HG03442 (cell line): Measurements from ENCODE around the gene DPH1.
A peak's percentile ranks its signal among the peaks of the same experiment; 100 is the strongest.

ENCODE experiments used
- ATAC-seq: cut with Tn5 transposase; IDR thresholded peaks from one replicate; pipeline ENCODE4 v1.9.1; 2021; ENCODE audit warnings: mild to moderate bottlenecking, moderate library complexity; ENCODE audit not compliant: unreplicated experiment

The DPH1 gene

DNA sequence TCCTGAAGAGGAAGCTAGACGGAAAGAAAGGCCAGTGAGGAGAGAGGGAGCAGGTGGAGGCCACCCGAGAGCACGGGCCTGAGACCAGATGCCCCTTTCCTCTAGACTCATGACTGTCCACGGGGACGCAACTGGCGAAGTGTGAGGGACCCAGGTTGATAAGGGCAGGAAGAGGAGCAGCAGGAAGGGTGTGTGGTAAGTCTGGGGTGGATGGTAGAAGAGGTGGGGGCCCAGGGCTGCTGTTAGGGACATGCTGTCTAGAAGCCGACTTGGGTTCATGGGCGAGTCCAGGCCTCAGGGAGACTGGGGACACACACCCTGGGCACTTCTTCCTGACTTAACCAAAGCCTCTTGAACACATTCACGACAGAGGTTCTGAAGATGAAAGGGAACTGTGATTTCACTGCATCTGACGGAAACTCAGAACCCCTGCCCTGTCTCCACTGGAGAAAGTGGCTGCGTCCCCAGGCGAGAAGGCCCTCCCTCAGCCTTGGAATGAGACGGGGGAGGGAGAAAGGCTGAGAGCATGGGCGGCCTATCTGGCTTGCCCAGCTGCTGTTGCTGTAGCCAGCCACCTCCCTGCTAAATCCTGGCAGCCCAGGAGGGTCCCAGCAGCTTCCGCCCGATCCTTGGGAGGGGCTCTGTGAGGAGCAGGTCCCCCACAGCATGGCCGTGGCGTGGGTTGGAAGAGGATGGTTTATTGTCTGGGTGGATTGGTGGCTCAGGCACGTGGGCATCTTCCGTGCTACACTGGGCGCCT, 30.9 kb downstream of the DPH1 start:
- no peak for ATAC-seq

DNA sequence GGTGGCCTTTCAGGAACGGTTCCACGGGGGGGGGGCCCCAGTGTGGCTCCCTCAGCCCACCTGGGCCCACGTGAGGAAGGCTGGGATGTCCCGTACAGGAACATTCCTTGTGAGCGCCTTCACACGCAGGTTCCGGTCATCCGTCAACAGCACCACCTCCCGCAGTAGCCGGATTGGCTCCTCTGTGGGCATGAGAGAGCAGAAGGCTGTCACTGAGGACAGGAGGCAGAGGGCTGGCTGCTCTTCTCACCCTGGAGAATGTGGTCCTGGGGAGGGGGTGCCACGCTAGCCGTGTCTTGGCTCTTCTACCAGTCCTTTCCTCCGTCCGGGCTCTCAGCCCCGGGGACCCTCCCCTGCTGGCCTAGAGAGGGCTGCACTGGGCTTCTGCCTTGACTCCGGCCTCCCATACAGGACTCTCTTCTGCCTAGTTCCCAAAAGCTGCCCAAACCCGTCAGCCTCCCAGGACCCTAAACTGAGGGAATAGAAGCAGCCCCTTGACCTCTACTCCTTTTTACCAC, 31.5 kb downstream of the DPH1 start:
- no peak for ATAC-seq

DNA sequence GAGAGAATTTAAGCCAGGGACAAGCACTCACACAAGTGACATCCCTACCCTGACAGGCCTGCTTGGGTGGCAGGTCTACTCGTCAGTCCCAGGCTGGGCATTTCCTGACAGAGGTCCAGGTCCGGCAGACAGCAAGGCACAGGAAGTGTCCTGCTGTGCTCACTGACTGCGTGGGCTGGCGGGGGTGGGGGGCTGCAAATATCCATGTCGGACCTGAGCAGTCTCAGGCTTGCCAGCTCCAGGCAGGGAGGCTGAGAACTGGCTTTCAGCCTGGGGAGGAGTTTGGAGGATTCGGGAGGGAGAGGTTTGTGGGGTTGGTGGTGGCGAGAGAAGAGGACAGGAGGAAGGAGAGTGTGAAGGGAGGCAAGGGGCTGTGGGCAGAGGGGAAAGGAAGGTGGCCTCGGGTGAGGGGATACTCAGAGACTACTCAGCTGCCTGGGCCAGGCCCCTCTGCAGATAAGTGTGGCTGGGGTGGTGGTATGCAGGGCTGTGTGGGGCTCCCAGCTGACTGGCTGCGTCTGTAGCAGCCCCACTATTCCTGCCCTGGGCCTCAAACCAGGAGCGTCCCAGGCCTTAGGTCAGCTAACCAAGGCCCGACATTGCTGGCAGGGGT, 32.7 kb downstream of the DPH1 start:
- no peak for ATAC-seq

DNA sequence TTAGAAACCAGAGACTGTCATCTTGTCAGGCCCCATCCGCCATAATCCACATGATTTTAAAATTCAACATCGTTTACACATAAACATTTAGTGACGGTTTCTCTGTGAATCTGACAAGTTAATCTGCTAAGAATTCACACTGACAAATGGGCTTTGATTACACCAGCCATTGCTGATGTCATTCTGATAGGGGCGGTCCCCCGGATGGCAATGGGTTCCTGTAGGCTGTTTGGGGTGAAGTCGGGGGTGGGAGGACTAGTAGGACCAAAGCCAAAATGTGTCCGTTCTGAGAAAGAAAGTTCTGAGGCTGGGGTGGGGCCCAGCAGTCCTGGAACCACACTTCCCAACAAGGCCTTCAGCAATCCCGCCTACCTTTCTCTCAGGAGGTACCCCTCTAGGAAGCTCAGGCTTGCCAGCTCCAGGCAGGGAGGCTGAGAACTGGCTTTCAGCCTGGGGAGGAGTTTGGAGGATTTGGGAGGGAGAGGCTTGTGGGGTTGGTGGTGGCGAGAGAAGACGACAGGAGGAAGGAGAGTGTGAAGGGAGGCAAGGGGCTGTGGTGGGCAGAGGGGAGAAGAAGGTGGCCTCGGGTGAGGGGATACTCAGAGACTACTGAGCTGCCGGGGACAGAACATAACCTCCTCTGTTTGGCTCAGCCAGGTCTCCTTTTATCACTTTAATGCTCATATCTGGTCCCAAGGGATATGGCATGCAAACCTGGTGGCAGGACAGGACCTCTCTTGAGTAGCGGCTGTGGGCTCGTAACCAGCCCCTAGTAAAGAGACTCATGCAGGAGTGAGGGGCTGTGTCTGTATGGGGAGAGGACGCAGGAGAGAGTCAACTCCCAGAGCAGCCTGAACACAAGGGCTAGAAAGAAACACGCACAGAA, 33.6 kb downstream of the DPH1 start:
- ATAC-seq, result no peak

DNA sequence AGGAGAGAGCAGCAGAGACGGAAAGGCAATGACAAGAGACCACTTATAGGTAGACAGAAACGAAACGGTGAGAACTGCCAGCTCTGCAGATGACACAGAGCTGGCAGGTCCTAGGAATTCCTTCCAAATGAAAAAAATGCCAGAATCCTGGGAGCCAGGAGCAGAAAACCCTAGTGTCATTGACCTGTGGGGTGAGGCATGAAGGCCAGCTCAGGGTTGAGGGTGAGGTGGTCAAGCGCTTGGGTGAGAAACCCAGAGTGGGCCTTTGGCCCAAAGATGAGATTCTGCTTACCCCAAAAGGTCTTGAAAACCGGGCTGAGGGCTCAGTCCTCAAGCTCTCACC, 34.2 kb downstream of the DPH1 start:
- no peak for ATAC-seq

DNA sequence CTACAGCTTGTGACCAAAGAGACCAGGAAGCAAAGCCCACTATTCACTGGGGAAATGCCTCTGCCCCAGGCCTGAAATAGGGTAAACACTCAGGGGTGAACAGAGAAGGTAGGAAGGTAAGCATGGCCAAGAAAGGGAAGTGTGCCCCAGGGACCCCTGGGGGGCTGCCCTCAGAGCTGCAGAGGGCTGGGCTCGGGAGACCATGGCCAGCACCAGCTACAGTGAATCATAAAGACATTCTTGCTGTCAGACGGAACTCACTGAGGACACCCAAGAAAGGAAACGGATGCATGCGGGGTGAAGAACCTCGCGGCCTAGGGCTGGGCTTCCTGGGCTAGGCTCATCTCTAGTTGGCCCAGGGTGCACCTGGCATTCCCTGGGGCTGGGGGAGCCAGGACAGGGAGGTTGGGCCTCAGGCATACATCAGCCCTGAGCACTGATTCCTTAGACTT, 34.6 kb downstream of the DPH1 start:
- no peak for ATAC-seq

DNA sequence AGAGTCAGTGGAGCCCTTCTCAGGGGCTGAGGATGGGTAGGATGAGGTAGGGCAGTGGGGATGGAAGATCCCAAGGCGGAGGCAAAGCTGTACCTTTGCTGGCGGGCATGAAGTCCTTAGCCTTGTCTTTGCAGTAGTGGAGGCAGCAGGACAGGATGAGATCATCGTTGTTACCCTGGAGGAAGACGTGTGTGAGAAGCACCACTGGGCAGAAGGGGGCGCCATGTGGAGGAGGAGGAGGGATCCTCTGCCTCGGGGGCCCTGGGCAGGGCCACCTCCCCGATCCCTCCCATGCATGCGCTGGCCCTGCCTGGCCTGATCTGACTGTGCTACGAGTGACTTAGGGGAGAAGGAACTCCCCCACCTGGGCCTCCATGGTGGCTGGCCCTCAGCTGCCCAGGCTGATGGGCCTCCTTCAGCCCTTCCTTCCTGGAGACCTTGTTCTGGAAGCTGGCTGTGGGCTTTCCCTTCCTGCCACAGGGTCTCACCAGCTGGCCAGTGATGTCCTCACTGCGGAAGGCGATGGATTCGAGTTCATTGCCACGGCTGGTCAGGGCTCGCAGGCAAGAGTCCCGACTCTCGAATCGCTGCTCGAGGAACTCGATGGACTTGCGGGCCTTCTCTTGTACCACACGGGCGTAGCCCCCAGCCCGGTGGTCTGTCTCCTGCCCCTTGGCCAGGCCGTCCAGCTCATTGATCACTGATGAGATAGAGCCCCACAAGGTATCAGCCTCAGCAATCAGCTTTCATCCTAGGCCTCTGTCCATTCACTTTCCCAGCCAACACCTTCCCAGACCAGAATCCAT, 35.2 kb downstream of the DPH1 start:
- no peak for ATAC-seq

DNA sequence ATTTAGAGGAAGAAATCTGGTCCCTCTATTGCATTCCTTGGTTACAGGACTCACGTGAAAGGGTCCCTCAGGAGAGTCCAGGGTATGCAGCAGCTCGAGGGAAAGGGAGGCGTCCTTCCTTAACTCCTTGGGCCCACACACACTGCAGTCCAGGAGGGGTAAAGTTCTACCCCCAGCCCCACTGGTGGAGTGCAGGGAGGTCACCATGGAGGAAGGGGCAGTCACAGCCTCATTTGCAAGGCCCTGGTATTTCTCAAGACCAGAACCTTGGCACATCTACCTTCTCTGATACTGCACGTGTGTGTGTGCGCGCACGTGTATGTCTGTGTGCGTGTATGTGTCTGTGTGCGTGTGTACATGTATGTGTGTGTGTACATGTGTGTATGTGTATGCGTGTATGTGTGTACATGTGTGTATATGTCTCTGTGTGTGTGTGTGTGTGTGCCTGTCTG, 36.0 kb downstream of the DPH1 start:
- no peak for ATAC-seq

DNA sequence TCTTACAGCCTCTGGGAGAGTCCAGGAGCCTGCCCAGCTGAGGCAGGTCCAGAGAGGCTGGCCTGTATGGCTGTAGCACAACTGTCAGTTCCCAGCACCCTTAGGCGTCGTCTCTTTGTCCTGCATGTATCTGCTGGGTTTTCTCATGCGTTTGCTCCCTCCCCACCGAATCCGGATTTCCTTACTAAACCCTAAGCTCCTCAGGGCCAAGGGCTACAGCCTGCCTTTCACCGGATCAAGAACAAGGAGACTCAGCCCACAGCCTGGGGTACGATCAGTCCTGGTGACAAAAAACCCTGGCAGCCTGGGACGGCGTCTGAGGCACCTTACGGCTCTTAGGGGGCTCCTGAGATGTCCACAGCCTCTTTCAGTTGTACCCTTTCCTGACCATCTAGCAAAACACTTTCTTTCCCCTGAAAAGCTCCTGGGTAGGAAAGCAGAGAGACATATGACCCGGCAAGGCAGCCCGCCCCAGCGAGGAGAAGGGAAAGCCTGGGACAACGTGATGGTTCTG, 37.2 kb downstream of the DPH1 start:
- no peak for ATAC-seq

DNA sequence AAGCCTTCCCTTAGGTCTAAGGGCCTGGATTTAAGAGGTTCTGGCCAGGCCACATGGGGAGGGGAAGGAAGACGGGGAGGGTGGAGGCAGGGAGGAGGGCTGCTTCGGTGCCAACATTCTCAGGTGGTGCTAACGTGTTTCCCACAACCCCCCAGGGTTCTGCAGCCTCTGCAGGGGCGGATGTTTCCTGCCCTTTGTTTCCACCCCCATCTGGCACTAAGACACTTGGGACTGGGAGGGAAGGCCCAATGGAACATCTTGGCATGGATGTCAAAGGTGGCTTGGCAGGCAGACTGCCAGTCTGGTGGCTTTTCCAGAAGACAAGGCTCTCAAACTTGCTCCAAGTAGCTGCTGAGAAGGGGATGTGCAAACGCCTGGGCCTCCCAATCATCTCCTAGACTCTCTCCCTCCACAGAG, 37.7 kb downstream of the DPH1 start:
- no peak for ATAC-seq

DNA sequence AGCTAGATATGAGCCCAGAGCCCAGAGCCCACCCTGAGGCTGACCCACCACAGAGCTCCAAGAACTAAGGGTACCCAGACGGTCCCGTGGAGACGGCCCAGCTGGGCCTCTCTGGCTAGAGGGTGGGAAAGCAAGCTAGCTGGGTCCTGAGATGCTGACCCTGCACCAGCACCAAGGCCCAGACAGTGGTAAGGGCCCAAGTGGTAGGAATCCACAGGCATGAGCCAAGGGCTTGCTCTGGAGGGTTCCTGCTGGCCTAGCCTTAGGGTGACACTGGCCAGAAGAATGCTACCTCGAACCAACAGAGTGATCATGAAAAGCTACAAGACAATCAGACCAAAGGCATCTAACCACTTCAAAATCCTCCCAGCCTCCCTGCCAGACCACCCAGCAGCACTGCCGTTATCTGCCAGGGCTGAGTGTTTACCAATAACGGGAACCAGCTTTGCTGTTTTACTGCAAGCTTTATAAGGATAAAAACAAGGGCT, 38.1 kb downstream of the DPH1 start:
- no peak for ATAC-seq

DNA sequence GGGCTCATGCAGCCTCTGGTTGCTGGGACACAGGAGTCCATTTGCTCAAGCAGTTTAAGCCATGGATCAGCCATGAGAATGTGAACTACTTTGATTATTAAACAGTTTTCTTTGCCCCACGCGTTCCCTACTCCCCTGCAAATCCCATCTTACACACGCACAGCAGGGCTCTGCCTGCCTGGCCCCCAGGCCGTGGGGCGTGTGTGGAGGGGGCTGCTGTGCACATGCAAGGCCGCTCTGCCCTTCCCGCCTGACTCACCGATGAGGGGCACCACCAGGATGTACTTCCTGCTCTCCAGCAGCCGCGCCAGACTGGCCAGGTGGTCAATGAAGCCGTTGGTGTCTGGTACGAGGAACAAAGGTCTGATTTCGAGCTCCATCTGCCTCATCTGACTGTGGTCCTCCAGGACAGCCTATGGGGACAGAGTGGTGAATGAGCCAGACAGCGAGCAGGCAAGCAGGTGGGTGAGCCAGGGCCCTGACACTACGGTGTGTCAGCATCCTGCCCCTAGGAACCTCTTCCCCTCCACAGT, 38.6 kb downstream of the DPH1 start:
- no peak for ATAC-seq

DNA sequence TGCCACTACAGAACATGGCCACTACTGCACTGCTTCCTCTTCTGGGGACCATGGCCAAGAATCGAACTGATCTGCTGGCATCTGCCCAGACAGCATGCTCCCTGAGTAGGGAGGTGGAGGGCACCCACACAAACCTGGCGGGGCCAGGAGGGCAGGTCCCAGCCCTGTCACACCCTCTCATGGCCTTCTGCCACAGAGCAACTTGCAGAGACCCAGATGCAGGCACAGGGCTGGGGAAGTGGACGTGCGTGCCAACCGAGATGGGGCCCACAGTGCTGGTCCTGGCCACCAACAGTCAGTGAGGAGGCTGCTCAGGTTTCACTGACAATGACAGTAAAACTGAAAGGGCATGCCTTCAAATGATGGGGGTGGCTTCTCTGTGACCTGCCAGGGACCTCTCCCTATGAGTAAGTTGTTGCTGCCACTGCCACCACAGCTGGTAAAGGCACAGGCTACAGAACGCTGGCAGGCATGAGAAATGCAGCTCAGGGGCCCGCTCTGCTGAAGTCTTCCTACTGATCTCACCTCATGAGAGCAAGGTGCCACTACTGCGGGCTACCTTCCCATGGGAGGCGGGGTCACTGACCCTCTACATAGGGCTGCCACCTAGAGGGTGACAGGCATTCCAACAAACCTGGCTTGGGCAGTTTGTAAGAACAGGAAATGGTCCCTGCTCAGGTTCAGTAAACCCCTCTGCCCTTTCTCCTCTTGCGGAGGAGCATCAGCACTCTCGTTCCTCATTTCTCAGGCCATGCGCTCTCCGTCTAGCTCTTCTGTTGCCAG, 40.5 kb downstream of the DPH1 start:
- ATAC-seq, result peak; percentile 81

DNA sequence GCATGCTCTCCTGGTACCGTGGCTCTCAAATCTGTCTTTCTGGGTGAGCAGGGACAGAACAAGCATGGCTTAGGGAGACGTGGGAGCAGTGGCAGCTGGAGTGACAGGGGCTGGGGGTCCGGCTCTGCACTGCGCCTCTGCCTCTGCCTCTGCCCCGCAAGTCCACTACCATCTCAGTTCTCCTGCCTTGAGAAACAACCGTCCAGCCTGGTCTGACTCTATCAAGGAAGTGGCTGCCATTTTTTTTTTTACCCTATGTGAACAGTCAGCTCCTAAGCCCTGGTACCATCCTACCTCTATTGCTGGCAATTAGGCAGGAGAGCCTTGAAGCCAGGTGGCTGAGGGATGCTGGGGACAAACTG, 41.1 kb downstream of the DPH1 start:
- no peak for ATAC-seq

DNA sequence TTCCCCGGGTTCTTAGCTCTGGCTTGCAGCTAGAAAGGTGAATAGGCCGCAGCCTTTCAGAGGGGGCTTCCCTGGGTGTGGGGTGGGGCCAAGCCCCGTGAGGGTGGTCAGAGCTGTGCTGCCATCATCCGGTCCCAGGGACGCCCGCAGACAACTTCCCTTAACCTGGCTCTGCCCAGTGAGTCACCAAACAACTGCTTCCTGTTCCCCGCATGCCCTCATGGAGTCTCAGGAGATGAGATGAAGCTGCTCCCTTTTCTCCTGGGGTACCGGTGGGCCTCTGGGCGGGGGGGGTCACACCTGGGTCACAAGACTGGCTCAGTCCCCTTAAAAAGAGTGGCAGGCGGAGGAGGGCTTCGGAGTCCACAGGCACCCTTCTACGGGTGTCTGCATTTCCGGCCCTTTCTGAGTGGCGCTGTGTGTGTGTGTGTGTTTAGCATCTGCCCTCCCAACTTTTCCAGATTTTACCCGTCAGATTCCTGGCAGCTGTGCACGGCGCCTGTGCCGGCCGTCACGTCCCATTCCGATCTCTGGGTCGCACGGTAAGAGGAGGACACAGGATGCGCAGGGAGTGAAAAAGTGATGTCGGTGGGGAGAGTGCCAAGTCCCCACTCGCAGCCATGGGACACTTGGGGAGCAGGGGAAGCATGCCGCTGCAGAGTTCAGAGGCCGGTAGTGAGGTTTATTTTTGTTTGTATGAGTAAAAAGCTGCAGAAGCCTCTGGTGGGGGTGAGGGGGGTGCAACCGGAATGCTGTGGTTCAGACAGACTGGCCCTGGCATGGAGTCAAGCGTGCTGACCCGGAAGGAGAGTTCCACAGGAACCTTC, 41.7 kb downstream of the DPH1 start:
- ATAC-seq, result no peak

DNA sequence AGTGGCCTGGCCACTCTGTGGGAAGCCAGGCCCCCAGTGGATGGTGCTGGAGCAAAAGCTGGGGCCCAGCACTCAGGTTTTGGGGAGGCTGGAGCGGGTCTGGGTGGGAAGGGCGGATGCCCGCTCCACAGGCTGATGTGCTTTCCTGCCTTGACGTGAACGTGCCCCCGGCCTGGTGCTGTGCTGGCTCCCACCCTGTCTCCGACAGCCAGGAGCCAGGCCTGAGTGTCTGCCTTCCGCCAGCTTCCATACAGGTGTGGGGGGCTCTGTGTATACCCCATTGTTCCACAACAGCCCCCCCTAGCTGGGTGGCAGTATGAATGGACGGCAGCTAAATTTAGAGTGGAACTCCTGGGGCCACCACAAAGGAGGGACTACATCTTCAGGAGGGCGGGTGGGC, 45.0 kb downstream of the DPH1 start:
- no peak for ATAC-seq

DNA sequence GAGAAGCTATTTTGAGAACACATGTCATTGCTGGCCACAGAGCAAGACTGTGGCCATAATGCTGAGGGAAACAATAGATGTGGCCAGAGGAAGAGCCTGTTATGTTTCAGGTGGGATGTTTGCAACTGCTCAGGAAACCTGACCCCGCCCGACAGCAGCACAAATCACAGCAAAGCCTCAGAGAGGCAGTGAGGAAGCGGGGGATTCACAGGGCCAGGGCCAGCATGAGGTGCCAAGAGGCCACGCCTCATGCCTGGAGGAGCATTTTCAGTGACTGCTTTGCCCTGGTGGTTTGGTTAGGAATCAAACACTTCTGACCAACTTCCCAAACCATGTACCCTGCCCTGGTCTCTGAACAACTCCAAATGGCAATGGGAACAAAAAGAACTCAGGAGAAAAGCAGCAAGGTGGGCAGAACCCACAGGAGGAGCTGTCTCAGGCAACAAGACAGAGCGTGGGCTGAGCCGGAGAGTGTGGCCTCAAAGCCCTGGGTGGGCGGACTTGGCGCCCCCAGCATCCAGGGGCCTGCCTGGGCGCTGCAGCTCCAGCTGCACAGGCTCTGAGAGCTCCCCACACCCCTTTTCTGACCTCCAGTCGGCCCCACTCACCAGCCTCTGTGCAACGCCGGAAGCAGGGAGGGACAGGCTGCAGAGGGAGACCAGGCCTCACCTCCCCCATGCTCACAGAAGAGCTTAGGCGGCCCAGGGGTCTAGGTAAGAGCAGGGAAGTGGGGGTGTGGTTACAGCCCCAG, 45.6 kb downstream of the DPH1 start:
- ATAC-seq, result no peak
